Liver (tissue), 9 donors: ENCODE data around the gene CLPX. TPM values are rescaled to one million over a fixed set of nuclear protein-coding genes. Genes with fewer than 3 reads are reported as not detected.

Experiments used
- DNase-seq: peaks from one replicate; pipeline ENCODE4 v3.0.0-alpha.2; 2017; ENCODE audit warnings: low spot score
- H3K27ac ChIP-seq, 2 donors: one replicate each; pipeline ENCODE4 v1.7.0; 2013; ENCODE audit warnings: inconsistent platforms in 2 of 2, low read length in 2 of 2, control low read depth in 1 of 2, low read depth in 1 of 2, mild to moderate bottlenecking in 1 of 2
- H3K27me3 ChIP-seq, 4 donors: one replicate each; pipeline versions ENCODE4 v1.6.1 to v1.7.0; 2013; ENCODE audit warnings: low read length in 3 of 4, inconsistent platforms in 1 of 4, mild to moderate bottlenecking in 1 of 4, moderate library complexity in 1 of 4; ENCODE audit not compliant: control insufficient read depth in 4 of 4, insufficient read depth in 4 of 4
- H3K36me3 ChIP-seq, 4 donors: one replicate each; pipeline versions ENCODE4 v1.6.1 to v1.7.0; 2013; ENCODE audit warnings: low read length in 3 of 4, mild to moderate bottlenecking in 3 of 4, low read depth in 1 of 4, moderate library complexity in 1 of 4; ENCODE audit not compliant: control insufficient read depth in 4 of 4, insufficient read depth in 3 of 4
- H3K4me1 ChIP-seq, 4 donors: one replicate each; pipeline versions ENCODE4 v1.6.1 to v1.7.0; 2013; ENCODE audit warnings: low read length in 3 of 4, mild to moderate bottlenecking in 3 of 4, moderate library complexity in 1 of 4; ENCODE audit not compliant: control insufficient read depth in 4 of 4, insufficient read depth in 4 of 4
- H3K4me3 ChIP-seq, 3 donors: one replicate each; pipeline versions ENCODE4 v1.6.1 to v1.7.0; 2013; ENCODE audit warnings: low read length in 3 of 3, control low read depth in 1 of 3, low read depth in 1 of 3, mild to moderate bottlenecking in 1 of 3
- H3K9ac ChIP-seq, 2 donors: one replicate each; pipeline ENCODE4 v1.7.0; 2013; ENCODE audit warnings: low read length in 2 of 2, mild to moderate bottlenecking in 2 of 2, moderate library complexity in 2 of 2, control low read depth in 1 of 2, low read depth in 1 of 2
- H3K9me3 ChIP-seq, 4 donors: one replicate each; pipeline versions ENCODE4 v1.6.1 to v1.7.0; 2013; ENCODE audit warnings: low read length in 3 of 4; ENCODE audit not compliant: control insufficient read depth in 4 of 4
- EGR1 ChIP-seq, 2 donors: IDR thresholded peaks; 2 replicates each; pipeline ENCODE4 v1.6.1; 2016 to 2018; ENCODE audit warnings: antibody characterized with exemption in 2 of 2, low read depth in 2 of 2
- FOXA2 ChIP-seq: IDR thresholded peaks from 2 replicates; pipeline ENCODE4 v1.6.1; 2016; ENCODE audit warnings: antibody characterized with exemption
- GABPA ChIP-seq, 2 donors: IDR thresholded peaks in 1 of 2; conservative IDR thresholded peaks in 1 of 2; 2 replicates each; pipeline ENCODE4 v1.6.1; 2016; ENCODE audit warnings: antibody characterized with exemption in 2 of 2, mild to moderate bottlenecking in 1 of 2, moderate library complexity in 1 of 2
- HNF4G ChIP-seq: IDR thresholded peaks from 2 replicates; pipeline ENCODE4 v1.6.1; 2016; ENCODE audit warnings: antibody characterized with exemption
- JUND ChIP-seq, 2 donors: IDR thresholded peaks; 2 replicates each; pipeline ENCODE4 v1.6.1; 2016; ENCODE audit warnings: antibody characterized with exemption in 2 of 2
- NR2F2 ChIP-seq: IDR thresholded peaks from 2 replicates; pipeline ENCODE4 v1.6.1; 2016; ENCODE audit warnings: antibody characterized with exemption
- RXRA ChIP-seq, 2 donors: IDR thresholded peaks; 2 replicates each; pipeline ENCODE4 v1.6.1; 2017 to 2018; ENCODE audit warnings: antibody characterized with exemption in 2 of 2, mild to moderate bottlenecking in 1 of 2
- TAF1 ChIP-seq: conservative IDR thresholded peaks from 2 replicates; pipeline ENCODE4 v1.6.1; 2016; ENCODE audit warnings: antibody characterized with exemption, mild to moderate bottlenecking
- YY1 ChIP-seq: IDR thresholded peaks from 2 replicates; pipeline ENCODE4 v1.6.1; 2016; ENCODE audit warnings: antibody characterized with exemption, mild to moderate bottlenecking
- WGBS: extraction: QIAGEN DNeasy Blood & Tissue Kit; methylation state at CpG from one replicate; pipeline ENCODE4 v1.1.7; 2013; 5-methylcytosine and 5-hydroxymethylcytosine counted together
- polyA plus RNA-seq, 2 donors: library from polyadenylated mRNA; stranded (reverse) in 1 of 2; unstranded in 1 of 2; fragments of 200-250 nt in 1 of 2; fragments of >200 nt in 1 of 2; fragmentation: Nextera tagmentation in 1 of 2; extraction: Ambion mirVana in 1 of 2; gene quantifications; one replicate each; pipeline versions ENCODE4 v1.2.1 to v1.2.3, GENCODE V29; 2013 to 2015
- total RNA-seq, 2 donors: library from RNA; depleted of rRNA; stranded (reverse); fragments of >200 nt; gene quantifications; one replicate each; pipeline ENCODE4 v1.2.3, GENCODE V29; 2014
- TF ChIP-seq, protein P1 (sequence below): IDR thresholded peaks from 2 replicates; pipeline ENCODE4 v1.6.1; 2016; ENCODE audit warnings: antibody characterized with exemption
- TF ChIP-seq, protein P2 (sequence below): fragments of 150-350 bp; IDR thresholded peaks from 2 replicates; pipeline ENCODE4 v1.5.1; 2017; ENCODE audit warnings: improper control_type of control experiment, low read depth, low read length; ENCODE audit not compliant: missing input control
- TF ChIP-seq, protein P3 (sequence below): IDR thresholded peaks from 2 replicates; pipeline ENCODE4 v1.6.1; 2016; ENCODE audit warnings: antibody characterized with exemption
- TF ChIP-seq, protein P4 (sequence below): IDR thresholded peaks from 2 replicates; pipeline ENCODE4 v1.6.1; 2016; ENCODE audit warnings: antibody characterized with exemption
- donor health status: healthy.
- donor health status: healthy.
- donor health status: healthy.
- donor health status: healthy.
- donor health status: healthy.

The CLPX gene
- total and polyA plus RNA-seq, 4 donors = 24.8 to 79.4 (median 41.0) TPM

DNA sequence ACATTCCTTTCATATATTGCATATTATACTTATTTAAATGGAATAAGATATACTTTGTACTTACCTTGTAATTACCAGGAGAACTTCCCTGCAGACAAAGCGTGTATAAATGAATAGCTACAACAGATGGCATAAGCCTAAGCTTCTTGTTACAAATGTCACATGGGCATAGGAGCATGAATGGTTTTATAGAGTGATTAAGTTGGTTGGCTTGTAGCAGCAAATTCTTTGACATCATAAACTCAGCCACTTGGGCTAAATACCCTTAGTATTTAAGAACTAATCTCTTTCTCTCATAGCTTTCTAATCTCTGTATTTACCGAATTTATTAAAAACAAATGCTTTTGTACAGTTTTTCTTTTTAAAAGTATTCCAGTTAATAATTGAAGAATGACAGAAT lies 70.1 kb downstream of the CLPX start, which contains the start of gene UBAP1L:
Gene UBAP1L (minus strand): TSS at position 115 of the 400 bp plus-strand sequence. CDS start 8,985 bp downstream, outside the sequence.
- Histone ChIP-seq H3K4me3 (no peak within 1 kb of the TSS), H3K27ac (no peak within 1 kb of the TSS), H3K27me3 (no peaks in the 10 kb centered on the region), H3K9ac (no peak within 1 kb of the TSS), H3K9me3 (no peaks in the 10 kb centered on the region), H3K36me3 (peaks cover 9 to 63% (median 45%) of the 10 kb centered on the region in 4 donors), H3K4me1 (peaks cover 0 to 2% (median 0%) of the 10 kb centered on the region in 4 donors)
- DNase-seq = no peak
- TF ChIP-seq HNF4G (no peak), RXRA (IDR thresholded peaks at IDR 0.05) (no peak), GABPA (IDR thresholded peaks at IDR 0.05 in 1 of 2, conservative IDR thresholded peaks at IDR 0.05 in 1 of 2) (no peak), JUND (IDR thresholded peaks at IDR 0.05) (no peak), FOXA2 (no peak), TAF1 (no peak), YY1 (no peak), NR2F2 (no peak), EGR1 (IDR thresholded peaks at IDR 0.05; ENCODE audit: low read depth in 2 of 2) (no peak)
- TF ChIP-seq, protein P1, sequence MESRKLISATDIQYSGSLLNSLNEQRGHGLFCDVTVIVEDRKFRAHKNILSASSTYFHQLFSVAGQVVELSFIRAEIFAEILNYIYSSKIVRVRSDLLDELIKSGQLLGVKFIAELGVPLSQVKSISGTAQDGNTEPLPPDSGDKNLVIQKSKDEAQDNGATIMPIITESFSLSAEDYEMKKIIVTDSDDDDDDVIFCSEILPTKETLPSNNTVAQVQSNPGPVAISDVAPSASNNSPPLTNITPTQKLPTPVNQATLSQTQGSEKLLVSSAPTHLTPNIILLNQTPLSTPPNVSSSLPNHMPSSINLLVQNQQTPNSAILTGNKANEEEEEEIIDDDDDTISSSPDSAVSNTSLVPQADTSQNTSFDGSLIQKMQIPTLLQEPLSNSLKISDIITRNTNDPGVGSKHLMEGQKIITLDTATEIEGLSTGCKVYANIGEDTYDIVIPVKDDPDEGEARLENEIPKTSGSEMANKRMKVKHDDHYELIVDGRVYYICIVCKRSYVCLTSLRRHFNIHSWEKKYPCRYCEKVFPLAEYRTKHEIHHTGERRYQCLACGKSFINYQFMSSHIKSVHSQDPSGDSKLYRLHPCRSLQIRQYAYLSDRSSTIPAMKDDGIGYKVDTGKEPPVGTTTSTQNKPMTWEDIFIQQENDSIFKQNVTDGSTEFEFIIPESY = no peak
- TF ChIP-seq, protein P2, sequence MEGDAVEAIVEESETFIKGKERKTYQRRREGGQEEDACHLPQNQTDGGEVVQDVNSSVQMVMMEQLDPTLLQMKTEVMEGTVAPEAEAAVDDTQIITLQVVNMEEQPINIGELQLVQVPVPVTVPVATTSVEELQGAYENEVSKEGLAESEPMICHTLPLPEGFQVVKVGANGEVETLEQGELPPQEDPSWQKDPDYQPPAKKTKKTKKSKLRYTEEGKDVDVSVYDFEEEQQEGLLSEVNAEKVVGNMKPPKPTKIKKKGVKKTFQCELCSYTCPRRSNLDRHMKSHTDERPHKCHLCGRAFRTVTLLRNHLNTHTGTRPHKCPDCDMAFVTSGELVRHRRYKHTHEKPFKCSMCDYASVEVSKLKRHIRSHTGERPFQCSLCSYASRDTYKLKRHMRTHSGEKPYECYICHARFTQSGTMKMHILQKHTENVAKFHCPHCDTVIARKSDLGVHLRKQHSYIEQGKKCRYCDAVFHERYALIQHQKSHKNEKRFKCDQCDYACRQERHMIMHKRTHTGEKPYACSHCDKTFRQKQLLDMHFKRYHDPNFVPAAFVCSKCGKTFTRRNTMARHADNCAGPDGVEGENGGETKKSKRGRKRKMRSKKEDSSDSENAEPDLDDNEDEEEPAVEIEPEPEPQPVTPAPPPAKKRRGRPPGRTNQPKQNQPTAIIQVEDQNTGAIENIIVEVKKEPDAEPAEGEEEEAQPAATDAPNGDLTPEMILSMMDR = no peak
- TF ChIP-seq, protein P3, sequence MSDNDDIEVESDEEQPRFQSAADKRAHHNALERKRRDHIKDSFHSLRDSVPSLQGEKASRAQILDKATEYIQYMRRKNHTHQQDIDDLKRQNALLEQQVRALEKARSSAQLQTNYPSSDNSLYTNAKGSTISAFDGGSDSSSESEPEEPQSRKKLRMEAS = no peak
- TF ChIP-seq, protein P4, sequence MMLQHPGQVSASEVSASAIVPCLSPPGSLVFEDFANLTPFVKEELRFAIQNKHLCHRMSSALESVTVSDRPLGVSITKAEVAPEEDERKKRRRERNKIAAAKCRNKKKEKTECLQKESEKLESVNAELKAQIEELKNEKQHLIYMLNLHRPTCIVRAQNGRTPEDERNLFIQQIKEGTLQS = no peak
- 99% methylated on average over 2 of the region's 2 CpGs for WGBS

DNA sequence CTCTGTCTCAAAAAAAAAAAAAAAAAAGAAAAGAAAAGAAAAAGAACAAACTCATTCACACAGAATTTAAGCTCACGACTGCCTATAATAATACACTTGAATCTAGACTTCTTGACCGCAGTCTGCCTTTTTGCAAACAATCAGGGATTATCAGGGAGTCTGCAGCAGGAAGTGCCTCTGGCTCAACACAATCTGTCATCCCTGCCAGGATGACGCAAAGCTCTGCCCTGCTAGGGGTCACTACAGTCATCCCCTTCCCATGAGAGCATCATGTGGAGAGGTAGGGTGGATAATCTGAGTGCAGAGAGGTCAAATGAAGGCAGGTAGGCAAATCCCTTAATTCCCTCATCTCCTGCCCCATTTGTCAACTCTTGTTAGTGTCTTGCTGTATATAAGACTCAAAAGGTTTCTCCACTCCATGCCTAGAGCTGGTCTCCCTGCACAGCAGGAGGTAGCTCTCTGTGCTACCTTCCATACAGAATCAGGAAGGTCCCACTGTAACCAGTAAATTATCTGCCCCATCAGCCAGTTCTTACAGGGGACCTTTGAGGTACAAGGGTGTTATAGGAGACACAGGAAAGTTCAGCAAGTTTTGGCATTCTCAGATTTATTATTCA lies 74.4 kb downstream of the CLPX start:
- Histone ChIP-seq H3K9ac (no peak overlapping the region), H3K4me1 (peaks cover 0 to 2% (median 0%) of the 10 kb centered on the region in 4 donors), H3K27me3 (no peaks in the 10 kb centered on the region), H3K36me3 (peaks cover 6 to 31% (median 17%) of the 10 kb centered on the region in 4 donors), H3K9me3 (no peaks in the 10 kb centered on the region), H3K4me3 (no peak overlapping the region), H3K27ac (peak overlapping the region; percentile 70 to 74)
- TF ChIP-seq, protein P3 = no peak
- TF ChIP-seq JUND (IDR thresholded peaks at IDR 0.05) = no peak
- TF ChIP-seq NR2F2 = peak; percentile 32
- no peak for DNase-seq
- 65% methylated on average over 3 of the region's 3 CpGs for WGBS
